Stimulated activated naive CD8-positive, alpha-beta T cell treated with anti-CD3 and anti-CD28 coated beads, Interleukin-15, Interleukin-2, amounts not matched to agents 100 U/mL and 50 U/mL, for 24 hours (primary cell): ENCODE measurements around the gene ADGRG3.

ENCODE experiments used
- ATAC-seq: fragments of 150-1000 bp; cut with Tn5 transposase; one replicate; pipeline ENCODE4 v1.10.0; 2021
- DNase-seq: peaks from one replicate; pipeline ENCODE4 v3.0.0; 2021

ADGRG3 gene

GRCh38 chr16:57630931-57631845 is 36.9 kb upstream of the ADGRG3 start:
- no peak for ATAC-seq

GRCh38 chr16:57632568-57632967 is 35.5 kb upstream of the ADGRG3 start:
- no peak for ATAC-seq
- DNase-seq: no peak

More at GRCh38 chr16:57630931-57631845, 36.9 kb upstream of the ADGRG3 start:
- no peak for DNase-seq

GRCh38 chr16:57633383-57634064 is 34.6 kb upstream of the ADGRG3 start:
- ATAC-seq (no peak), DNase-seq (no peak)

- no peak for ATAC-seq
- DNase-seq: no peak
Observed at GRCh38 chr16:57634171-57634570, 33.9 kb upstream of the ADGRG3 start.

- DNase-seq: no peak
- no peak for ATAC-seq
Observed at GRCh38 chr16:57635266-57636097, 32.6 kb upstream of the ADGRG3 start.

GRCh38 chr16:57636184-57636583 is 31.9 kb upstream of the ADGRG3 start:
- ATAC-seq: no peak
- DNase-seq: no peak

GRCh38 chr16:57637020-57637419 is 31.1 kb upstream of the ADGRG3 start:
- no peak for DNase-seq
- ATAC-seq: no peak

- DNase-seq (no peak), ATAC-seq (no peak)
Observed at GRCh38 chr16:57637424-57637823, 30.7 kb upstream of the ADGRG3 start.

- ATAC-seq: no peak
- DNase-seq: no peak
Observed at GRCh38 chr16:57637965-57638364, 30.1 kb upstream of the ADGRG3 start.

GRCh38 chr16:57638381-57638780 is 29.7 kb upstream of the ADGRG3 start:
- DNase-seq (no peak), ATAC-seq (no peak)

- DNase-seq (no peak), ATAC-seq (no peak)
Observed at GRCh38 chr16:57639172-57639887, 28.8 kb upstream of the ADGRG3 start.

GRCh38 chr16:57640185-57640584 is 27.9 kb upstream of the ADGRG3 start:
- DNase-seq (no peak), ATAC-seq (no peak)

GRCh38 chr16:57640612-57641011 is 27.5 kb upstream of the ADGRG3 start:
- ATAC-seq (no peak), DNase-seq (no peak)

- DNase-seq: no peak
- no peak for ATAC-seq
Observed at GRCh38 chr16:57642160-57643135, 25.7 kb upstream of the ADGRG3 start.

GRCh38 chr16:57643147-57643874 is 24.8 kb upstream of the ADGRG3 start:
- ATAC-seq (no peak), DNase-seq (no peak)

GRCh38 chr16:57643910-57644309 is 24.2 kb upstream of the ADGRG3 start:
- no peak for DNase-seq
- no peak for ATAC-seq

- DNase-seq (no peak), ATAC-seq (no peak)
Observed at GRCh38 chr16:57644383-57645014, 23.6 kb upstream of the ADGRG3 start.

GRCh38 chr16:57645169-57645568 is 22.9 kb upstream of the ADGRG3 start:
- DNase-seq (no peak), ATAC-seq (no peak)

GRCh38 chr16:57645691-57646387 is 22.3 kb upstream of the ADGRG3 start:
- ATAC-seq: no peak
- DNase-seq: no peak
